Coronary artery (tissue), 2 donors: Measurements from ENCODE around the gene SPG7.

Experiments
- DNase-seq: peaks from one replicate; pipeline ENCODE4 v3.0.0-alpha.2; 2017; ENCODE audit warnings: low spot score
- H3K27ac ChIP-seq, 2 donors: fragments of 200-600 bp; sonication (generic); one replicate each; pipeline ENCODE4 v1.5.1; 2016 to 2019
- H3K4me3 ChIP-seq: fragments of 200-600 bp; sonication (generic); 2 replicates; pipeline ENCODE4 v1.5.1; 2016; ENCODE audit warnings: mild to moderate bottlenecking, moderate library complexity
- CTCF ChIP-seq: fragments of 200-600 bp; sonication (generic); IDR thresholded peaks from one replicate; pipeline ENCODE4 v1.5.1; 2019; ENCODE audit warnings: antibody characterized with exemption

Gene SPG7

GRCh38 chr16:89589241-89589926 is 81.2 kb downstream of the SPG7 start:
- Histone ChIP-seq H3K4me3 (no peak overlapping the region), H3K27ac (no peak overlapping the region)
- no peak for DNase-seq
- TF ChIP-seq CTCF, result no peak

- Histone ChIP-seq H3K27ac (no peak overlapping the region), H3K4me3 (no peak overlapping the region)
- no peak for TF ChIP-seq CTCF
- no peak for DNase-seq
Measured at GRCh38 chr16:89593841-89594240, 85.6 kb downstream of the SPG7 start.

- no peak for DNase-seq
- no peak overlapping the region for H3K27ac ChIP-seq
- H3K4me3 ChIP-seq, result no peak overlapping the region
- TF ChIP-seq CTCF, result no peak
Measured at GRCh38 chr16:89595330-89596060, 87.3 kb downstream of the SPG7 start.

GRCh38 chr16:89596061-89596689 is 88.0 kb downstream of the SPG7 start:
- no peak for DNase-seq
- no peak overlapping the region for H3K4me3 ChIP-seq
- TF ChIP-seq CTCF, result no peak
- H3K27ac ChIP-seq, result no peak overlapping the region

- no peak for TF ChIP-seq CTCF
- Histone ChIP-seq H3K27ac (no peak overlapping the region), H3K4me3 (no peak overlapping the region)
- DNase-seq, result no peak
Measured at GRCh38 chr16:89596957-89597649, 88.9 kb downstream of the SPG7 start.

GRCh38 chr16:89598199-89598598 is 90.0 kb downstream of the SPG7 start:
- Histone ChIP-seq H3K4me3 (no peak overlapping the region), H3K27ac (no peak overlapping the region)
- DNase-seq, result no peak
- no peak for TF ChIP-seq CTCF
